SK-N-SH treated with all-trans-retinoic acid at 6 μM for 48 hours (cell line): ENCODE results near the gene LRBA.

Experiments used
- RARB ChIP-seq: fragments of 250-450 bp; sonication (Bioruptor Pico); IDR thresholded peaks from 2 replicates; pipeline ENCODE4 v1.8.0; 2021; ENCODE audit warnings: mild to moderate bottlenecking, moderate library complexity
- SNAI2 ChIP-seq: fragments of 250-450 bp; sonication (Bioruptor Pico); IDR thresholded peaks from 2 replicates; pipeline ENCODE4 v1.5.0; 2020; ENCODE audit warnings: mild to moderate bottlenecking, moderate library complexity
- ZC3H10 ChIP-seq: fragments of 250-450 bp; sonication (Bioruptor Pico); IDR thresholded peaks from 2 replicates; pipeline ENCODE4 v1.5.1; 2021; ENCODE audit warnings: mild to moderate bottlenecking, moderate library complexity
- ZFP3 ChIP-seq: fragments of 250-450 bp; sonication (Bioruptor Pico); IDR thresholded peaks from 2 replicates; pipeline ENCODE4 v1.5.0; 2020; ENCODE audit warnings: mild to moderate bottlenecking, moderate library complexity
- ZNF565 ChIP-seq: fragments of 450-650 bp; formaldehyde crosslinking; conservative IDR thresholded peaks from 2 replicates; pipeline ENCODE4 v1.5.0; 2020; ENCODE audit warnings: low read depth, mild to moderate bottlenecking, moderate library complexity
- ZNF8 ChIP-seq: fragments of 450-650 bp; formaldehyde crosslinking; IDR thresholded peaks from 2 replicates; pipeline ENCODE4 v1.5.0; 2020; ENCODE audit warnings: mild to moderate bottlenecking, moderate library complexity

DNA sequence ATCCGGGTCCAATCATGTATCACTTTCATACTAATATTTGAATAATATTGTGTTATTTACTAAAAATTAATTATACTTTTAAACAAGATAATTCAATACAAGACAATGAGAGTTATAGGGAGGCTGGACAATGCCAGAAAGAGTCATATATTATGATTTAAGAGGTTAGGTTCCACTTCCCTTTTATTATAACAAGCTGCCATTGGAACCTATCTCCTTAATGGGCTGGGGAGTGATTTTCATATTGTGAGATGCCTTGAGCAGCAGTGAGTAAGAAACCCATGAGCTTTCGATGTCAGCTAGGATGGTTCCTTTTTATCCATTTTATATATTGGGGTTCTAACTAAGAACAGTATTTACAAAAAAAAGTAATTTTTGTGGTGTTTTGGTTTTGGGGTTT lies 341.3 kb downstream of the LRBA start:
- TF ChIP-seq RARB (CRISPR knock-in tag): no peak
- TF ChIP-seq ZFP3 (CRISPR knock-in tag): no peak
- TF ChIP-seq ZC3H10 (CRISPR knock-in tag): no peak
- TF ChIP-seq ZNF8 (CRISPR knock-in tag): no peak
- TF ChIP-seq ZNF565: no peak
- no peak for TF ChIP-seq SNAI2 (CRISPR knock-in tag)
